Measurements from ENCODE around the gene TRNAU1AP. TPM values are rescaled to one million over a fixed set of nuclear protein-coding genes. Genes with fewer than 3 reads are reported as not detected.

TRNAU1AP gene
- total and polyA plus RNA-seq, 2 of the 13 experiments (the other 11 are each of a cell fraction or from before 2014, with no cell fraction given) = 29.0 to 42.9 TPM

GRCh38 chr1:28591708-28592320 is 38.9 kb downstream of the TRNAU1AP start, which contains the start of gene RAB42 (continued):
- TF ChIP-seq ATF6 (CRISPR knock-in tag; conservative IDR thresholded peaks at IDR 0.05) (no peak), ZNF713 (CRISPR knock-in tag; IDR thresholded peaks at IDR 0.05) (no peak), TOE1 (CRISPR knock-in tag; IDR thresholded peaks at IDR 0.05) (no peak), SMARCE1 (IDR thresholded peaks at IDR 0.05; ENCODE audit: borderline replicate concordance) (no peak), ZNF512 (CRISPR knock-in tag; IDR thresholded peaks at IDR 0.05) (no peak), FOSL2 (CRISPR knock-in tag; IDR thresholded peaks at IDR 0.05) (0 out of 2 replicates have a peak, but pooled peaks have one; percentile 14), TFDP2 (CRISPR knock-in tag; IDR thresholded peaks at IDR 0.05) (no peak; the same call in 1 of the 2 replicates), NR2F6 (IDR thresholded peaks at IDR 0.05) (no peak), NR2F6 (CRISPR knock-in tag; IDR thresholded peaks at IDR 0.05) (no peak; the same call in 1 of the 2 replicates), ZNF333 (CRISPR knock-in tag; IDR thresholded peaks at IDR 0.05; ENCODE audit: borderline replicate concordance) (0 out of 2 replicates have a peak, but pooled peaks have one; percentile 68), SRSF9 (IDR thresholded peaks at IDR 0.05; ENCODE audit: borderline replicate concordance, insufficient read depth, low read depth, low read length, poor library complexity, severe bottlenecking) (no peak), HIVEP1 (CRISPR knock-in tag; IDR thresholded peaks at IDR 0.05) (no peak), SATB2 (CRISPR knock-in tag; IDR thresholded peaks at IDR 0.05) (no peak), ZNF18 (CRISPR knock-in tag; IDR thresholded peaks at IDR 0.05; ENCODE audit: insufficient replicate concordance) (no peak), TAF1 (CRISPR knock-in tag; IDR thresholded peaks at IDR 0.05) (peak; percentile 38; the same call in 1 of the 2 replicates), MEF2D (CRISPR knock-in tag; IDR thresholded peaks at IDR 0.05) (peak; percentile 32; the same call in 1 of the 2 replicates), ATF7-NPFF (CRISPR knock-in tag; IDR thresholded peaks at IDR 0.05; ENCODE audit: low read depth) (no peak)
- TF ChIP-seq, protein P1, sequence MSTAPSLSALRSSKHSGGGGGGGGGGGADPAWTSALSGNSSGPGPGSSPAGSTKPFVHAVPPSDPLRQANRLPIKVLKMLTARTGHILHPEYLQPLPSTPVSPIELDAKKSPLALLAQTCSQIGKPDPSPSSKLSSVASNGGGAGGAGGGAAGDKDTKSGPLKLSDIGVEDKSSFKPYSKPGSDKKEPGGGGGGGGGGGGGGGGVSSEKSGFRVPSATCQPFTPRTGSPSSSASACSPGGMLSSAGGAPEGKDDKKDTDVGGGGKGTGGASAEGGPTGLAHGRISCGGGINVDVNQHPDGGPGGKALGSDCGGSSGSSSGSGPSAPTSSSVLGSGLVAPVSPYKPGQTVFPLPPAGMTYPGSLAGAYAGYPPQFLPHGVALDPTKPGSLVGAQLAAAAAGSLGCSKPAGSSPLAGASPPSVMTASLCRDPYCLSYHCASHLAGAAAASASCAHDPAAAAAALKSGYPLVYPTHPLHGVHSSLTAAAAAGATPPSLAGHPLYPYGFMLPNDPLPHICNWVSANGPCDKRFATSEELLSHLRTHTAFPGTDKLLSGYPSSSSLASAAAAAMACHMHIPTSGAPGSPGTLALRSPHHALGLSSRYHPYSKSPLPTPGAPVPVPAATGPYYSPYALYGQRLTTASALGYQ (CRISPR knock-in tag; IDR thresholded peaks at IDR 0.05) = no peak
